ENCODE results near the gene RBBP8NL.

Gene RBBP8NL

DNA sequence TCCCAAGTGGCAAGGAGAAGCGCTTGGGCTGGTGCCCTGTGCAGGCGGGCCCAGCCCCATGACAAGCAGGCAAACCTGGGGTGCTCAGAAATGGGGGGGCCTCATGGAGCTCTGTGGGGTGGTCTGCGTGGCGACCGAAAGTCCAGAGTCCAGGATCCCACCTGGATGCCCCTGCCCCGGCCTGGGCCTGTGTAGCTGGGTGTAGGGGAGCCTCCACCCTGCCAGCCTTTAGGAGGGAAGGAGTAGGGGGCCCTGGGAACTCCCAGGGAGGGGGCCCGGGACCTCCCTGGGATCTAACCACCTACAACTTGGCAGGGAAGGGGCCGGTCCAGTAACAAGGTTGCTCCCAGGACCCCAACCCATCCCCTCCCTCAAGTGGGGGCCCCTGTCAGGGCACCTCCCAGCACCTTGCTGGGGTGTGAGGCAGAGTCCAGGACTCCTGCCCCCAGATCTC is 55.7 kb downstream of the RBBP8NL start:
- DNase-seq: no peak

DNA sequence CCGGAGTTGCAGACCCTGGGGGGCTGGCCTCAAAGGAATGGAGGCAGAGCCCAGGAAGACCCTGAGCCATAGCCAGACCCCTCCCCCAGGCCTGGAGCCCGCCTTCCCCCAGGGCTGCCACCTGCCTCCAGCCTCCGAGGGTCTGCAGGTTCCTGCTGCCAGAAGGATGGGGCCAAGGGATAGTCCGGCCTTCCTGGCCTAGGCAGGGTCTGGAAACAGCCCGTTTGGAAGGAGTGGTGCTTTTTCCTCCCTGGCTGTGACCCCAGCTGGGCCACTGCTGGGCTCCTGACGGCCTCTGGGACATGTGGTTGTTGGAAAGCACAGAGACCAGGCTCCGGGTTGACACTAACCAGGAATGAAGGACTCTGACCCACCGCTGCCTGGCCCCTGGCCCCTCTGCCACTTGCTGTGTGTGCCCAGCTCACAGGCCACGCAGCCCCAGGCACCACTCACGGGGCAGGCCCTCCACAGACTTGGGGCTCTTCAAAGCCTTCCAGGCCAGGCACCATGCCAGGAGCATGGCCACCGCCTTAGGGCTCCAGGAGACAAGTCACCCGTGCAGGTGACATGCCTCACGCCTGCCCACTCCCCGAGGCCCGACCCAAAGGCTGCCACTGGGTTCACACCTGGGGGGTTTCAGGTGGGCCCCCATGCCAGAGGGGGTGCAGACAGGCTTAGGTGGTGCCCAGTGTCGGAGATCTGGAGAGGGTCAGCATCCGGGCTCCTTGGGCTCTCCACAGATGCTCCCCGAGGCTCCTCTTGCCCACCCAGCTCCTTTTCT is 56.3 kb downstream of the RBBP8NL start:
- peak; percentile 47 for DNase-seq

DNA sequence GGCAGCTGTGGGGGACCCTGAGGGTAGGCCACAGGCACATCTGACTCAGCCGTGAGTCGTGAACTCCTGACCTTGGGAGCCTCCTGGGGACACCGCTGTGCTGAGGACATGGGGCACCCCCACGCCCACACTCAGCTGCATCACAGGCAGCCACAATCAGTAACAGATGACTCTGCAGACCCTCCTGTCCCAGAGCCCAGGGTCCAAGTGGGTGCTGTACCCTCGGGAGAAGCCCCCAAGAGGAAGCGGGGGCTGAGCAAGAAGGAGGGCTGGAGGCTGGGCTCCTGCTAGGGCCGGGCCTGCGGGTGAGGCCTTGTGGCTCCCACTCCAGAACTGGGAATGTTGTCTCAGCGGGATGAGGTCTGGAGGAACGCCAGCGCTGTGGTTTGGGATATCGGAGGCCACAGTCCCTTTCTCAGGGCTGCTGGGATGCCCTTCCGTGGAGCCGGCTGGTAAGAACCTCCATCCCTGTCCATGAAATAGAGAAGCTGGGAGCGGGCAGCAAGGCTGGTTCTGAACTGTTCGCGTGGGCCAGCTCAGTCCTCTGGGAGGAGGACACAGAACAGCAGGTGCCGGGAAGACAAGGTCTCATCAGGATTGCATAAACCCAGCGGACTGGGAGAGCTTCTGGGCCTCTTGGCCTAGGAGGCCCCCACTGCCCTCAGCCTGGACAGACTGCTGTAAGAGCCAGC is 57.1 kb downstream of the RBBP8NL start:
- peak; percentile 49 for DNase-seq

DNA sequence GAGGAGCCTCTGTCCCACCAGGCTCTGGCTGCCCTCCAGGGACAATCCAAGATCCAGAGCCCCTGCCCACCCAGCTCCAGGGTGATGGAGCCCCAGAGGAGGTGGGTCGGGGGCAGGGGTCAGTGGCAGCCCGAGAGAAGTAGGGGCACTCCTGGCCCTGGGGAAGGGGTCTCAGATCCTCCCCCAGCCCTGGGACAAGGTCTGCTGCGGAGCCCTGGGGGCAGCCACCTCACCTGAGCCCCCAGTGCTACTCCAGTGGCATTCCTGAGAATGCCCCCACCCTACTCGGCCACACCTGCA is 57.6 kb downstream of the RBBP8NL start:
- DNase-seq: no peak

DNA sequence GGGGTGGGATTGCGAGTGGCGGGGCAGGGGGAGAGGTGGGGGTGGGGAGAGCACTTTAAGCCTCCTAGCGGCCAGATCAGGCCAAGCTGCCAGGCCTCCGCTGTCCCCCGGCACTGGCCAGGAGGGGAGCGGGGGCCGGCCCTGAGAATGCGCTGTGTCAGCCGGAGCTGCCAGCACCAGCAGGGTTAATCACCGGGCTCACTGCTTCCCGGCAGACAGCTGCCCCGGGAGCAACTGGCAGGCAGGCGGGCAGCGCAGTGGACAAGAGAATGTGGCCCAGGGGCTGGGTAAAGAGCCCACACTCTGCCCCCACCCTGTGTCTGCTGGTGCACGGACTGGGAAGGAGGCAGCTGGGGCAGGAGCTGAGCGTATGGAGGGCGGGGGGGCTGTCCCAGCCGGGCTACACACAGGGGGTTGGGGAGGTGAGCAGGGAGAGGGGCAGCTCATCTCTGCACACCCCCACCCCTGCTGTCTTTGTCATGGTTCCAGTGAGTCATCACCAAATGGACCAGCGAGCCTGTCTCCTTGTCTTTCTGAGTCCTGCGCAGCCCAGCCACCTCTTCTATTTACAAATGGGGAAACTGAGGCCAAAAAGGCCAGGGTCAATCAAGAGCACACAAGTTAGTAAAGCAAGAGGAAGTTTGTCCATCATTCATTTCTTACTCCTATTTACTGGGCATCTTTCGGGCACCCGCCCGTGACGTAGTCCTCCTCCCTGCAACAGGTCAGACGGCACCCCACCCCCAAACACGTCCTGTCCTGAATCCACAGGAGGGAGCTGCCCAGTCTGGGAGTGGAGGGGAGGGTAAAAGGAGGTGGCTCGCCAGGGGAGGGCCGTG is 58.1 kb downstream of the RBBP8NL start:
- peak; percentile 67 for DNase-seq

DNA sequence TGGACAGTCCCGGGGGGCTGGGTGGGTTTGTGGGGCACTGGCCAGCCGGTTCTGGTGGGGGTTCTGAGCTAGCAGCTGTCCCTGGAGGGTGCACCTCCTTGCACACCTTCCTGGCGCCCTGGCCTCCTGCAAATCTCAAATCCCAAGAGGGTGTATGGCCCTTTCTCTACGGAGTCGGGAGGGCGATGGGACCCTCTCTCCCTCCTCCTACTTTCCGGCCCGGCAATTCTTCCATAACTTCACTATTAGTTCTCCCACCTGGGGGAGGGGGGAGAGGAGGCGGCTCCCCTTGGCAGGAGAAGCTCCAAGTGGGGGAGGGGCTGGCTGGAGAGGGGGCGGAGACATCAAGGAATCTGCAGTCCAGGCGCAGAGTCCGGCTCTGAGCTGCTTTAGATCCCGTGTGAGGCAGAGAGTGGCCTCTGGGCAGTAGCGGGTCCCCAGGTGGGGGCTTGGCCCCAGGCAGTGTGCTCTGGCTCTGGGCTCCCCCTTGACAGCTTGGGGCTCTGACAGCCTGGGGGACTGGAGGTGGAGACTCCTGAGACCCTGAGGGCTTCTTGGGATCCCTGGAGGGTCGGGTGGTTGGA is 58.9 kb downstream of the RBBP8NL start:
- DNase-seq: peak; percentile 47

DNA sequence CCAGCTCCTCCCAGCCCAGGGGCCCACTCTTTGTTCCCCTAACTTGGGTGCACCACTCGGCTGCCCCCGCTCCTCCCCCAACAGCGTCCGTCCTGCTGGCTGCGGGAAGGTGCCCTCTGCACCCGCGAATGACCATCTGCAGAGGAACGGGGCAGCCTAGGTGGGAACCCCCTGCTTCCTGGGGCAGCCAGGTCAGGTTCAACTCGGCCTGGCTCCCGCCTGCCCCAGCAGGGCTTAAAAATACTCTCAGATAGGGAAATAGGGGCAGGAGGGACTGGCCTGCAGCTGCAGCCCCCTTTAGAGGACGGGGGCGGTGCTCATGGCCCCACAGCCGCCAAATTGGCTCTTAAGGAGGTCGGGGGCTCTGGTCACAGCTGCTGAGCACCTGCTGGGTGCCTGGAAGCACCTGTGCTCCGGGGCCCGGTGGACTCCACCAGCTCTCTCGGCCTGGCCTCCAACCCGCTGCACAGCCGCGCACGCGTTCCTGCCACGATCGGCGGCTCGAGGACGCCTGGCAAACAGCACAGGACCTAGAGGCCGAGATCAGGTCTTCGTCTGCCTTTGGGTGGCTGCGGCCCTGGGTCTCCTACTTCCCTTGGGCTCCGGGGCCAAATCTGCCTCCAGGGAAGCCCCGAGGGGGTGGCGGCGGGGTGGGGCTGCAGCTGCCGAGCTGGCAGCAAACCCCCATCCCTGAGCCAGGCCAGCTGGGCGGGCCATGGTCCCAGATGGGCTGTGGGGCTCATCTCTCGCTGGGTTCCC is 59.5 kb downstream of the RBBP8NL start:
- DNase-seq: peak; percentile 89

DNA sequence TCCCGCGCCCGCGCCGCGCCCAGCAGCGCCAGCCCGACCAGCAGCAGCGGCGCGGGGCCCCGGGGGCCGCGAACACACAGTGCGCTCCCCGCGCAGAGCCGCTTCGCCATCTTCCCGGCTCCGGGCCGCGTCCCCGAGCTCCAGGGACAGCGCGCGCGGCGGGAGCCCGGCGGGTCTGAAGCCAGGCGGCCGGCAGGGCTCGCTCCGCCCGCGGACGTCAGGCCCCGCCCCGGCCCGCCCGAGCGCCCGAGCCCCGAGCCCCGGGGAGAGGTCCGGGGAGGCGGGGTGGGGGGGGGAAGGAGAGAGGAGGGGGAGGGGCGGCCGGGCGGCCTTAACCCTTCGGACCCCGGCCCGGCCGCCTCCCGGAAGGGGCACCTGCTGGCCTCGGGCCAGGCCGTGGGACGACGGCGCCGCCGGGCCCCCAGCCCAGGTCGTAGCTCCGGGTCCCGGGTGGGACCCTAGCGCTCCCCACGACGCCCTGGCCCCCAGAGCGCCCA is 60.2 kb downstream of the RBBP8NL start, which contains the start of gene LAMA5:
Gene LAMA5 (minus strand): TSS at position 177 of the 497 bp plus-strand sequence. CDS start 67 bp downstream, at position 110.
- DNase-seq: peak; percentile 75

DNA sequence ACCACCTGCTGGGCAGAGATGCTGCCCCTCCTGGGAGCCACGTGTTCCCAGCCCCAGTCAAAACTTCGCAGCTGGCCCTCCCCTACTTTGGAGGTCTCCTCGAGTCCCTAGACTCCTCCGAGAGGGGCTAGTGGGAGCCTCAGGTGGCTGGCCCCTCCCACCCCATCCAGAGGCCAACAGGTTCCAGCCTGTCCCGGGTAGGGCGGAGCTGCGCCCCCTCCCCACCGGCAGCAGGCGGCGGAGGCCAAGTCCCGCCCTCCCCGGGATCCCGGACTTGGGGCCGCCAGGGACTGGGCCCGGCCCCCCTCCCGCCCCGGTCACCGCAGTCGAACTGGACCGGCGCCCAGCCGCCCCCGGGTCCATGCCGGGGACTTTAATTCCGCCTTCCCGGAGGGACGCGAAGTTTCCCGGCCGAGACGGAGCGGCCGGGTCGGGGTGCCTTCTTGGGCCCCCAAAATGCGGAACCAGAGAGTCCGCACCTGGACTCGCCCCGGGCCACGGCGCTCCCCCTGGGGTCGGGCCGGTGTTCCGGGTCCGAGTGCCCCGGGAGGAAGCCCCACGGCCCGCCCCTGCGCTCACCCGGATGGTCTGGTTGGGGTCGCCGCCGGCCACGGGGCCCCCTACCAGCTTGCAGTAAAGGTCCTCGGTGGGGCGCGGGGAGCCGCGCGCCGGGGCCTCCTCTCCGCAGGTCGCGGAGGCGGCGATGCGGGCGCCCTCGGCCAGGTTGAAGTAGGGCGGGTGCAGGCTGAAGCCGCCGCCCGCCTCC is 60.8 kb downstream of the RBBP8NL start:
- peak; percentile 61 for DNase-seq

DNA sequence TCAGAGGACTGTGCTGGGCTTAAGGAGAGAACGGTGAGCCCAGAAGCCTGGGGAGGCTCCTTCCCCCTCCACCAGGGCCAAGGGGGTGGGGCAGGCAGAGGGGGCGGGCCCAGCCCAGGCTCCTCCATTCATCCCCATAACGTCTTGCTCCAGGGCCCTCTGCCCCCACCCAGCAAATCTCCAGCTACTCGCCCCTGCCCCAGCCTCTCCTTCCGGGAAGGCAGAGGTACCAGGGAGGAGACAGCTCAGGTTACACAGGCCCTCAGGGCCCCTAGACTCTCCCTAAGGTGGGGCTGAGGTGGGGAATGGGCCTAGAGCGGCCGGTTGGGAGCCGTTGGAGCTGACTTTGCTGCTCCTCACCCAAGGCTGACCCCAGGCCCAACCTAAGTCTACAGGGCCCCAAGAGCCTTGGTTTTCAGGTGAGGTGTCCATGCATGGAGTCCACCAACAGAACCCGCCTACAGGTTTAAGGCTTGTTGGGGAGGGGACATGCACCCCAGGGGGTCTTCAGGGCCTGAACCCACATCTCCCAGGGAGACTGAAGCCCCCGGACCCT is 61.4 kb downstream of the RBBP8NL start:
- peak; percentile 51 for DNase-seq

DNA sequence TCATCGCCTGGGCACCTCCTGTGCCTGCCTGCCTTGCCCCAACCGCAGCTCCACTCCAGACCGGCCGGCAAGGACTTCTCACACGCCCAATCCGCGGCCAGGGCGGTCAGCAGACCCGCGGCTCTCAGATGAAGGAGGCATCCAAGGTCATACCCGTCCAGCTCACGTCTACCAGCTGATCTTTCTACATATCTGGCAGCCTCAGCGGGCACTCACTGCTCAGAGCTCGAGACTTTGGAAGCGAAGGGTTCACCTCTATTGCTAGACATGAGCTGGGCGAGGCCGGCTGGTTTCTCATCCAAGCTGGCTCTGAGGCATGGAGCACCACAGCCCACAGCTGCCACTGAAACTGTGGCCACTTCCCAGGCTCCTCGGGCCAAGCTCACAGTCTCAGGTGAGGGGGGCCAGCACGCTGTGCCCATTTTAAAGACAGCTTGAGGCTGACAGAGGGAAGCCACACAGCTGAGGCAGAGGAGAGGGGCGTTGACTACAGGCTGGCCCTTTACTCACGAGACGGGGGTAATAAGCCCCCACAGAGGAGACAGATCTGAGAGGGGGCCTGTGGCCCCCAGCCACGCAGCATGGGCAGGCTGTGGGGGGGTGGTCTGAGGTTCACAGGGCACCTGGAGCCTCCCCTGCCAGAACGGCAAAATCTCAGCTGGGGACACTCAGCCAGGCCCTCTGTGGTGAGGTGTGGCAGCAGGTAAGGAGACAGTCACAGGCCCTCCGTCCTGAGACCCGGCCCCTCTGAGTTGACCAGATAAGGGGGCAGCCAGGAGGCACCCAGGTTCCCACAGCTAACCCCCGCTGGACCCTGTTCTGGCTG is 62.2 kb downstream of the RBBP8NL start:
- DNase-seq: no peak

DNA sequence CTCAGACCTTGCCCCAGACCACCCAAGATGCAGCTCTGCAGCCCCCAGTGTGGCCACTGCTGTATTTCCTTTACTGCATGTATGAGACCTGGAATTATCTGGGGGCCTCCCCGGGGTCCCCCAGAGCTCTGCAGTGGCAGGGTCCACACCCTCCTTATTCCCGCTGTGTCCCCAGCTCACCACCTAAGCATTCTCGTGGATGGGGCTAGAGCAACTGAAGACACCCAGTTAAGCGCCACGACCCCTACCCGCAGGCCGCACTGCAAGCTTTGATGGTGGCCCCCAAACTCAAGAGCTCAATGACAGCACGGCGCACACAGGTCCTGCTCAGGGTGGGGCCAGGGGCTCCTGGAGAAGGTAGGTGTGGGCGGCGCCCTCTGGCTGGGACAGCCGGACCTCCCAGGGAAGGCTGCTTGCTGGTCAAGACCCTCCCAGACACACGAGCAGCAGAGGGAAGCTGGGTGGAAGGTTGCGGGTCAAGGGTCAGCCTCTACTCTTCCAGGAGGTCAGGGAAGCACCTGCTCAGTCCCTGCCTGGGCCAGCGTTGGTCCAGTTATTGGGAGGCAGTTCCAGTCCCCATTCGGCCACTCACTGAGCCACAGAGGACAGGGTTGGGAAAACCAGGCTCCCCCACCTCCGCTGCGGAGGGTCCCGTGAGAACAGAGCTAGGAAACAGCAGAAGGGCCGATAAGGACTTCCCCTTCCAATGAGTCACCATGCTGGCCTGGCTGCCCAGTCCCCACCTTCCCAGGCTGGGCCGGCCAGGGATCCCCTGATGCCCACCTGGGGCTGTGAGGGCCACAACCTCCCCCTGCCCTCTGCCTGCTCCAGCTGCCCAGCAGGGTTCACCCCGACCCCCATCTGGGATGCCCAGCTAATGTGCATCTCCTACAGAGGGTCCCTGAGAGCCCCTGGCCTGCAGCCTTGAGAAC is 63.2 kb downstream of the RBBP8NL start:
- DNase-seq: no peak

DNA sequence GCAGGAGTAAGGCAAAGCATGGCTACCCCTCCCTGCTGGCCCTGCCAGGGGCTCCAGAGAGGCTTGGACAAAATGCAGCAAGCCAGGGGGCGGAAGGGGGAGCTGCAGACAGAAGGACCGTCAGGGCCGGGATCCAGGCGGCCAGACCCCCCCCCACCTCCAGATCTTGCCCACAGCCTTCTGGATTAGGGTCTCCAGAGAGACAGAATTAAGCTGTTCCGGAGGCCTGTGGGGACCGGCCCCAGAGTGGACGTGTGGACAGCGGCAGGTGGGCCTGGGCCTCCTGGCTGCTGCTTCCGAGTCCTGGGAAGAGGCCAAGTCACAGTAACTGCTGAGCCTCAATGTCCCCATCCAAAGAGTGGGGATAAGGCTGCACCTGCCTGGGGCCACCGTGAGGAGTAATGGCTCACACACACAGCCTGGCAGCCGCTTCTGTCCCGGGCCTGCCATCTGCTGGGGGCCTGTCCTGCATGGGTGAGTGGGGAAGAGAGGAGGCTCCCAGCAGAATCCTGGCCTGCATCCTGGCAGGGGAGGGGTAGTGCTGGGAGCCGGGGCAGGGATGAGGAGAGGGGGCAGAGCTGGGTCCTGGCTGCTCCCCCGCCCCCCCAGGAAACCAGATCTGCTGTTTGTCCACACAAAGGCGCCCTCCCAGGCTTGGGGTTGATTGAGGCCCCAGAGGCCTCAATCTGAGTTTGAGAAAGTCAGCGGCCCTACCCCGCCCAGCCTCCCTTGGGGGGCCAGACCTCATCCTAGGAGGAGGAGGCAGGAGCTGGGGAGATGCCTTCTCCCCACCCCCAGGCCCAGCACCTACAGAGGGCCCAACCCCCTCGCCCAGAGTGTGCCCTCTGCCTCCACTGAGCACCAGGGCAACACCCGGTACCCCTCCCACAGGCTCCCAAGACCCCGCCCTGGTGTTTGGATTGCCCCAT is 64.1 kb downstream of the RBBP8NL start:
- no peak for DNase-seq

DNA sequence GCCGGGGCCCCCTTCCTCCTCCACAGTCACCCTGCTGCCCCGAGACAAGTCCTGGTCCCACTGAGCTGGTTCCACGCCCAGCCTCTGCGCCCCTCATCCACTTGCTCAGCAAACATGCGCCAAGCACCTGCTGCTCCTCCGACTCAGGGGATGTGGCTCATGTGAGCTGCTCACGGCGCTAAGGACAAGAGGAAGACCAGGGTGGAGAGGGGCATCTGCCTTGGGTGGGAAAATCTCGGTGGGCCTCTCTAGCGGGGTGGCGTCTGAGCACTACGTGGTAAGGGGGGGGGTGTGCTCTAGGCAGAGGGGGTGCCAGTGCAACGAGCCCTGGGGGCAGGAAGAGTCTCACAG is 64.8 kb downstream of the RBBP8NL start:
- no peak for DNase-seq

DNA sequence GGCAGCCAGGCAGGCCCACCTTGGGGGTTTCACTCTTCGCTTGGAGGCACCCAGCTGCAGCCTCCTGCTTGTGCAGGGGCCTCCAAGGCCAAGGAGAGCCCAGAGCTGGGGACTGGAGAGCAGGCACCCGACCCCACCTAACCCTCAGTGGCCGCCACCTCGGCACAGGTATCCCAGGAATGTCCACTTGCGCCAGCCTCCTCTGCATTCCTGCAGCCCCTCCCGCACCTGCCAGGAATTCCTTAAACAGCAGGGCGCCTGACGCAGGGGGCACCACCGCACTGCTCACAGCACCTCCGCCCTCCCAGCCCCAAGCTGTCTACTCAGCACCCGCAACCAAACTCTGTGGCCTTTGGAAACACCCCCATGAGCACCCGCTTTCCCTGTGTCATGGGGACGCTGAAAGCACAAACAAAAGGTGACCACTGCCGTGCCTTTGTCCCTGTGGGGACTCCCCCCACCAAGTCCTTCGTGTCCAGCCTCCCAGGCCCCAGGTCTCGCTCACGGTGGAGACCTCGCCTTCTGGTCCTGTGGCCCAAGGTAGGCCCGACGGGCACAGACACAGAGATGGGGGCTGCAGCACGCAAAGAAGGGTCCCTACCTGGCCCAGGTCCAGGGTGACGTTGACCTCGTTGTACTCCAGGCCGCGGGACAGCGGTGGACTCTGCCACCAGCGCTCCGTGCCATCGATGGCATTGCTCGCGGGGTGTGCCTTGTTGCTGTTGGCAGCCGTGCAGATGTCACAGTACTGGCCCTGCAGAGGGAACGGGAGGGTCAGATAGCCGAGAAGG is 65.3 kb downstream of the RBBP8NL start:
- no peak for DNase-seq

DNA sequence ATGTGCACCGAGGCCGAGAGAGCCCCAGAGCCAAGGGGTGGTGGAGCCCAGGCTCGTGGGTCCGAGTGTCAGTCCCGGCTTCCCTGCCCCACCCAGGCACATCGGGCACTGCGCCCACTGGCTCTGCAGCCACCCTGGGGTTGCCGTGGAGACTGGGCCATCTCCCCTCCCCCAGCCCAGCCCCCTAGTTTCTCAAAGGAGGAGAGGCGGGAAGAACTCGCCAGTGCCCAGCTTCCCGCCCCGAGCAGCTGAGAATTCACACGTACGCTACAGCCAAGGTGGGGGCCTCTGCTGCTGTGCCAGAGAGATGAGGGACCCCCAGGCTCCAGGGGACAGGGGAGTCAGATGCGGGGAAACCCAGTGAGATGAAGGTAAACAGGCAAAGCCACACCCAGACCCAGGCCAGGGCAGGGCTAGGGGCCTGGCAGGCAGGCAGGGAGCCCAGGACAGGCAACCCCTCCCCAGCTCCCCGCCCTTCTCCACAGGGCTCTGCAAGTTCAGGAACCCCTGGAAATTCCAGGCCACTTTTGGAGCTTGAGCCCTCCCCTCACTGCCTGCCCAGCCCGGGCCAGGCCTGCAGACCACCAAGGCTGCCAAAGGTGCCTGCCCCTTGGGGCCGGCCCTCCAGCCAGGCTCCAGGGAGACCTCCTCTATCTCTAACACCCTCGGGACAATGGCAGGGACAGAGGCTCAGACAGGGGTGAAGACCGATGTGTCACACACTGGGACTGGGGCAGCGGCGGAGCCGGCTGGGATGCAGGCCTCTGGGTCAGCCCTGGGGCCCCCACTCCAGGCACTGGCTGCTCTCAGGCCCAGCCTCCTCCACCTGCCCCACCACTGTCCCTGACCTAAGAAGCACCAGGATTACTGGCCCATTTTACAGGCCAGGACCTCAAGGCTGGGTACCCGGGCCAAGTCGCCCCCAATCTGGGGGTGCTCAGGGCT is 66.2 kb downstream of the RBBP8NL start:
- DNase-seq: no peak
